GM10266 (cell line): Measurements from ENCODE around the gene ACSS1.

Experiments used
- DNase-seq: peaks from one replicate; pipeline ENCODE4 v3.0.0; 2012; ENCODE audit errors: extremely low spot score
- CTCF ChIP-seq: IDR thresholded peaks from 2 replicates; pipeline ENCODE4 v1.5.1; 2012; ENCODE audit warnings: mild to moderate bottlenecking, low read depth; ENCODE audit not compliant: control insufficient read depth, insufficient read depth; ENCODE audit errors: missing control alignments

The ACSS1 gene

GRCh38 chr20:25089662-25090061 lies 31.7 kb upstream of the ACSS1 start:
- no peak for TF ChIP-seq CTCF

GRCh38 chr20:25089096-25089495 lies 31.2 kb upstream of the ACSS1 start:
- no peak for DNase-seq
- TF ChIP-seq CTCF = no peak

More at GRCh38 chr20:25089662-25090061, 31.7 kb upstream of the ACSS1 start:
- no peak for DNase-seq

GRCh38 chr20:25088267-25088666 lies 30.3 kb upstream of the ACSS1 start:
- no peak for TF ChIP-seq CTCF
- DNase-seq = no peak

- no peak for TF ChIP-seq CTCF
- DNase-seq = no peak
These were observed 29.4 kb upstream of the ACSS1 start for GRCh38 chr20:25087186-25087929.

GRCh38 chr20:25085756-25086495 lies 28.0 kb upstream of the ACSS1 start:
- TF ChIP-seq CTCF = no peak
- peak; percentile 12 for DNase-seq

GRCh38 chr20:25084626-25085187 lies 26.8 kb upstream of the ACSS1 start:
- no peak for TF ChIP-seq CTCF
- DNase-seq = peak; percentile 24
